Measurements from ENCODE around the gene SYNE4. TPM values are rescaled to one million over a fixed set of nuclear protein-coding genes. Genes with fewer than 3 reads are reported as not detected.

The SYNE4 gene
- total and polyA plus RNA-seq, 2 of the 13 experiments (the other 11 are each of a cell fraction or from before 2014, with no cell fraction given): 13.7 to 23.0 TPM

- TF ChIP-seq GPBP1L1 (CRISPR knock-in tag; IDR thresholded peaks at IDR 0.05) (no peak), ELF4 (CRISPR knock-in tag; IDR thresholded peaks at IDR 0.05; ENCODE audit: borderline replicate concordance) (no peak), ZNF256 (CRISPR knock-in tag; conservative IDR thresholded peaks at IDR 0.05) (no peak), ZSCAN22 (CRISPR knock-in tag; IDR thresholded peaks at IDR 0.05) (no peak), ZNF512 (CRISPR knock-in tag; IDR thresholded peaks at IDR 0.05) (no peak), CENPX (CRISPR knock-in tag; IDR thresholded peaks at IDR 0.05) (no peak), TOPORS (CRISPR knock-in tag; IDR thresholded peaks at IDR 0.05) (no peak; the same call in 1 of the 2 replicates), AKNA (CRISPR knock-in tag; IDR thresholded peaks at IDR 0.05; ENCODE audit: borderline replicate concordance) (no peak), FOXP1 (IDR thresholded peaks at IDR 0.05) (no peak), FOXP1 (CRISPR knock-in tag; IDR thresholded peaks at IDR 0.05) (no peak), ZNF350 (CRISPR knock-in tag; IDR thresholded peaks at IDR 0.05; ENCODE audit: borderline replicate concordance, low read depth) (peak; percentile 51; the same call in 1 of the 2 replicates), ZNF709 (CRISPR knock-in tag; IDR thresholded peaks at IDR 0.05) (peak; percentile 94), SP140L (CRISPR knock-in tag; IDR thresholded peaks at IDR 0.05; ENCODE audit: borderline replicate concordance) (no peak), TEAD3 (CRISPR knock-in tag; optimal IDR thresholded peaks at IDR 0.05; ENCODE audit: borderline replicate concordance) (peak; percentile 77), HDAC1 (CRISPR knock-in tag; IDR thresholded peaks at IDR 0.05) (peak; percentile 83; the same call in 1 of the 2 replicates), STAT5B (CRISPR knock-in tag; IDR thresholded peaks at IDR 0.05) (no peak), ZNF614 (CRISPR knock-in tag; IDR thresholded peaks at IDR 0.05; ENCODE audit: borderline replicate concordance) (0 out of 2 replicates have a peak, but pooled peaks have one; percentile 26), TGIF2 (CRISPR knock-in tag; IDR thresholded peaks at IDR 0.05) (no peak), ZNF800 (CRISPR knock-in tag; IDR thresholded peaks at IDR 0.05) (no peak)
Observed at GRCh38 chr19:35995048-35995993, 13.3 kb downstream of the SYNE4 start, which contains the start of gene SDHAF1 (continued).

Measured in HepG2 (cell line).